Stimulated activated CD4-positive, alpha-beta T cell treated with anti-CD3 and anti-CD28 coated beads, Interleukin-1b, Interleukin-23, amount 100 ng/mL, for 48 hours (primary cell): ENCODE data around the gene TAF5L.
"Not testable (repeated sequence)": the region's sequence is repeated elsewhere in the genome, so short reads cannot be mapped to it uniquely, and the experiment has no call there.

ENCODE experiments used
- DNase-seq: peaks from one replicate; pipeline ENCODE4 v3.0.0-alpha.2; 2020

The TAF5L gene

DNA sequence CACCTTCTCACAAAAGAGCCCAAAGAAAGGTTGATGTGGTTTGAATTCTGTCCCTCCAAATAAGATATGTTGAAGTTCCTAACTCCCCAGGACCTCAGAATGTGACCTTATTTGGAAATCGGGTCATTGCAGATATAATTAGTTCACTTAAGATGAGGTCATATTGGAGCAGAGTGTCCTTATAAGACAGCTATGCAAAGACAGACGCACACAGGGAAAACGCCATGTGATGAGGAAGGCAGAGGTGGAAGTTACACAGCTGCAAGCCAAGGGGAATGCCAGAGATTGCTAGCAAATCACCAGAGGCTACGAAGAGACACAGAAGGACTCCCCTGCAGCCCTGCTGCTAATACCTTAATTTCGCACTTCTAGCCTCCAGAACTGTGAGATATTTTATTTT lies 62.2 kb downstream of the TAF5L start:
- no peak for DNase-seq

DNA sequence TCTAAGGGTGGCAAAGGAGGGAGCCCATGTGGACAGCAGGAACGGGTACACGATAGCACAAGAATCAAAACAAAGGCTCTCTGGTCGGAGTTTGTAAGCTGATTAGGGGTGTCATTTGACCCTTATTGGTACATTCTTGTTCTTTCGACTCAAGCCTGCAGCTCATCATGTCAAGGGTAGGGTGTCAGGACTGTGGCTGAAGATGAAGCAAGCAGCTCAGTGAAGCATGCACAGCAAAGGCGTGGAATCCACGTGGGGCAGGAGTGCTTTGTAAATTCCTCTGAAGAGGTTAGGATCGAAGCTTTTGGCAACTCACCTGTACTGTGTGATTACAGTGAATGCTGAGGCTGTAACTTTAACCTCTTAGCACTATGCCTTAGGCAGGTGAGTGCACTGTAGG lies 62.7 kb downstream of the TAF5L start:
- no peak for DNase-seq

DNA sequence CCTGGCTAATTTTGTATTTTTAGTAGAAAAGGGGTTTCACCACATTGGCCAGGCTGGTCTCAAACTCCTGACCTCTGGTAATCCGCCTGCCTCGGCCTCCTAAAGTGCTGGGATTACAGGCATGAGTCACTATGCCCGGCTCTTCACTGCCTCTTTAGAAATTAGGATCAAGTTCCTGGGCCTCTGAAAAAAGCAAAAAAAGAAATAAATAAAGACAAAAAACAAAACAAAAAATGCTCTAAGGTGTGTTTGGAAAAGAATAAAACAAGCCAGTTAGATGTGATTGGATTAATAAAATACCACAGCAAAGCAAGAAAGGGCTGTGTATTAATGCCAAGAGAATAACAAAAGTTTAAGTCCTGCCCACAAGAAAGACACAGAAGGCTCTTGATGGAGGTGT lies 63.2 kb downstream of the TAF5L start:
- no peak for DNase-seq

DNA sequence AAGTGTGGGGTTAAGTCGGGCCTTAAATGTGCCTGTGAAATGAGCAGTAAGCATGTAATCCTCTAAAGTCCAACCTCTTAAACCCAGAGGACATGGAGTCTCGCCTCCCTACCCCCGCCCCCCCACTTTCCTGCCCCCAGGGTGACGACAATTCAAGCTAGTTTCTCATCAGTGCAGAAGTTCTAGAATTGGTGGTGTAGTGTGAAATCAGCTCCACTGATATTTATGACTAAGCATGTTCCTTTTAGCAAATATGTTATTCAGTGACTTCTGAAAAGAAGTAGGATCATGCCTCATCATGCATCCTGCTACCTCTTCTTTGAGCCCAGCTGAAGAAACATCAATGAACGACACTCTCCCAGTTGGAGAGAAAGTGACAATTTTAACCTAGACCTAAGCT lies 64.8 kb downstream of the TAF5L start:
- DNase-seq = no peak

DNA sequence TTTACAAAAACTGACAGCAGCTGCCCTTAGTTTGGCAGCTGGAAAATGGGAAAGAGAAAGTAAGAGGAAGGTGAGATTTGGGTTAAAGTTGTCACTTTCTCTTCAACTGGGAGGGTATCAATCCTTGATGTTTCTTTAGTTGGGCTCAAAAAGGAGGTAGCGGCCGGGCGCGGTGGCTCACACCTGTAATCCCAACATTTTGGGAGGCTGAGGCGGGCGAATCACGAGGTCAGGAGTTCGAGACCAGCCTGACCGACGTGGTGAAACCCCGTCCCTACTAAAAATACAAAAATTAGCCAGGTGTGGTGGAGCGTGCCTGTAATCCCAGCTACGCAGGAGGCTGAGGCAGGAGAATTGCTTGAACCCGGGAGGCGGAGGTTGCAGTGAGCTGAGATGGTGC lies 65.8 kb downstream of the TAF5L start:
- not testable (repeated sequence) for DNase-seq

DNA sequence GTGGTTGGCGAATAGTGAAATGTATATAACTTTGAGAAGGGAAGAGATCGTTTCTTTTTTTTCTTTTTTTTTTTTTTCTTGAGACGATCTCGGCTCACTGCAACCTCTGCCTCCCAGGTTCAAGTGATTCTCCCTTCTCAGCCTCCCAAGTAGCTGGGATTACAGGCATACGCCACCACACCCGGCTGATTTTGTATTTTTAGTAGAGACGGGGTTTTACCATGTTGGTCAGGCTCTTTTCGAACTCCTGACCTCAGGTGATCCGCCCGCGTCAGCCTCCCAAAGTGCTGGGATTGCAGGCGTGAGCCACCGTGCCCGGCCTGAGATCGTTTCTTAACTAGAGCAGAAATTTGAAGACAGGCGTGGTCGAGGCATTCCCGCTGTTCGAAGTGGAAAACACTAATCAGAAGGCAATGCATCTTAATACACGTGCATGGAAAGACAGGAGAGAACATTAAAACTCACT lies 66.6 kb downstream of the TAF5L start:
- DNase-seq = not testable (repeated sequence)

DNA sequence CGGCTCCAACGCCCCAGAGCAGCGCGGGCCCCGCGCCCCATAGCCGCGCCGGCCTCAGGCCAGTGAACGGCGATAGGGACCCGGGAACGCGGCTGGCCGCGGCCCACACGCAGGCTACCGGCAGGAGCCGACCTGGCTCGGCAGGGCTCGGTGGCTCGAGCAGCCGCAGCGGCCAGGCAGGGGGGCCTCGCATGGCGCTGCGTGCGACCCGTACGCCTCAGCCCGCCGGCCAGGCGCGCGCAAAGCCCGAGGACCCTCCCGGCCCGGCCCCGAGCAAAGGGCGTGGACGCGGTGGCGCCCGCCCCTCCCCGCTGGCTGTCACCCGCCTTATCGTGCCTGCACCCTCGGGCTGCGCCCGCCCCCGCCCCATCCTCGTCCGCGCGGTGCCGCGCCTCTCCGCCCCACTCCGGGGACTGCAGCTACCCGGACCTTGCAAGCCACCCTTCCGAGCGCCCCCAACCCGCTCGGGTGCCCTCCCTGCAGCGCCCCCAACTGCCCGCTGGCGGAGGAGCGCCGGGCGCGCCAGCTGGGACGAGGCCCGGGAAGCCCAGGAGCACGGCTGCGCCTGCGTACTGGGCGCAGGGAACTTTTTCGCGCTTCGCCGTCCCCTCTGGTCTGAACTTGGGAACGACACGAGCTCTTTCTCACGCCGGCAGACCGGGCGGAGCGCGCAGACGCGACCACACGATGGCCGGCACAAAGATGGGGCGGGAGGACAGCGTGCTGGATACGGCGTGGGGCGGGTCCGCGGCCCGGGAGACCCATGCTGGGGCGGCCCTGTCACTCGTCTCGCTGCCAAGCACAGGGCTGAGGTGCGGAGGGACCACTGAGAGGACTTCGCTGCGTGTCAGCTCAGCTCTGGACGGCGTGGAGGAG lies 67.2 kb downstream of the TAF5L start, which contains the start of gene ABCB10:
TSS of gene ABCB10 (minus strand) at position 248 of the 876 bp plus-strand sequence. CDS start at position 193, 55 bp downstream.
- DNase-seq = peak; percentile 89

DNA sequence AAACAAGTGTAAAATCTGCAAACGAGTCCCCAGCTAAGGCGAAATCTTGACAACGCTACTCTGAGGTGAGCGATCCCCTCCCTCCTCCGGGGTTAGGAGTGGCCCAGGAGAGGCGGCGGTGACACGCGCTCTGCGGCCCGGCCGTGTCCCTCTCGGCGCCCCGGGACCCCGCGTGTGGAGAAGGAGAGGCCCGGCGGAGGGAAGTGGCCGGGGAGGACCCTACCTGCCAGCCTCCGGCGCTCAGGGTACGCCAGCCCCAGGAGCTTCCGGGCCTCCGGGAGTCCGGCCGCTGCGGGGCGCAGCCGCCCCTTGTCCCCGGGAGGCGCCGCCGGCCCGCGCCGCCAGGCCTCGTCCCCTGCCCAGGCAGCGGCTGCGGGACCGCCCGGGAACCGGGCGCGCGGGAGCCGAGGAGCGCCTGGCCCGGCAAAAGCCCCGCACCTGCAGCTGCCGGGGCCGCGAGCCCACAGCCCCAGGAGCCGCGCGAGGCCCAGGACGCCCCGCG lies 68.0 kb downstream of the TAF5L start:
- peak; percentile 22 for DNase-seq

DNA sequence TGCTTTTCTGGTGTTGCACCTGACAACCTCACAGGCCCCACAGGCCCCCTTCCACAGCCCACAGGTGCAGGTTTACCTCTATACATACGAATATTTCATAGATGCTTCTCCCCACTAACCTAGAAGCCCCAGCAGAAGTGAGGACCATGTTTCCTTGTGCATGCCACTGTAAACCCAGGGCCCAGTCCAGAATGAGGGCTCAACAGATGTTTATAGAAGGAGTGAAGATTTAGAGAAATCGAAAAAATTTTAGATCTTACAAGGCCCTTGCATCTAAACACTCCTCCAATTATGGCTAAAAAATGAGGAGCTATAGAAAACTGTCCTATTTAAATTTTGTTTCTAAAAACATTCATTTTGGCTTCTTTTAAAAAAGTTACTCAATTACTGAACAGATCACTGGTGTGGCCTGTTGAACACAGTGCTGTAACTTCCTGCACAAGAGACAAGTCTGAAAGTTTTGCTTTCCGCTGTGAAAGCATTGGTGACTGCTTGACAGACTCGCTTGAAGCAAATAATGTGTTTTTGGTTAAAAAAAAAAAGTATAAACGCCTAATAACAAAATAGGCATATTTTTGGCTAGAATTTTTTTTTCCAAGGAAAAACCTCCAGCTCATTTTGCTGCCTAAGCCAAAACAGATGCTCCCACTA lies 68.6 kb downstream of the TAF5L start:
- peak; percentile 4 for DNase-seq

DNA sequence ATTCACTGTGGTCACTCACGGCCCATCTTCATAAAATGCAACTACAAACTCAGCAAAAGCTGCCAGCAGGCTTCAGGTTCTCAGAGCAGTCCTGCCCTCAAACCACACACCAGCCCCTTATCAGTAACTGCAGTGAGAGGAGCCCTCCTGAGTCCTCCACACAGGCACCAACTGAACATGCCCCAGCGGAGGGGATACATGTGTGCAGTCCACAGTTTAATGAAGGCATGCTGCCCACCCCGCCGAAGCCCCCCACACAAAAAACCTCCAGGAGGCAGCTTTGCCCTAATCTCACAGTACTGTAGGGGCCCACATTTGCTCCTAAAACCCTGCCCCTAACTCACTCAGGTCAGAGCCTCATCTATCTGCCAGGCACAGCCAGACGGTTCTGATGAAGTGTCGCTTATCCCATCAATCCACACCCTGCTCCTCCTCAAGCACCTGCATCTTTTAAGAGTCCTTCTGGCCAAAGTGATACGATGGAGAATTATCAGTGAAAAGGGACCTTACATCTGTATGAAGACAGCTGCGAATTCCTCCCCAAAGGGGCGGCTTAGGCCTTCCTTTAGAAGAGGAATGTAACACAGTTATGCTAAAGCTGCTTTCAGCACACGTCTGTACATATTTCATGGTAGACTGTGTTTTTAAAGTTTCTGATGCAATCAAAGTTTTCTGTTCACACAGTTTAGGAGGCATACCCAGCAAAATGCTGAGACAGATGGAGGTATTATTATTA lies 70.9 kb downstream of the TAF5L start:
- DNase-seq = no peak

DNA sequence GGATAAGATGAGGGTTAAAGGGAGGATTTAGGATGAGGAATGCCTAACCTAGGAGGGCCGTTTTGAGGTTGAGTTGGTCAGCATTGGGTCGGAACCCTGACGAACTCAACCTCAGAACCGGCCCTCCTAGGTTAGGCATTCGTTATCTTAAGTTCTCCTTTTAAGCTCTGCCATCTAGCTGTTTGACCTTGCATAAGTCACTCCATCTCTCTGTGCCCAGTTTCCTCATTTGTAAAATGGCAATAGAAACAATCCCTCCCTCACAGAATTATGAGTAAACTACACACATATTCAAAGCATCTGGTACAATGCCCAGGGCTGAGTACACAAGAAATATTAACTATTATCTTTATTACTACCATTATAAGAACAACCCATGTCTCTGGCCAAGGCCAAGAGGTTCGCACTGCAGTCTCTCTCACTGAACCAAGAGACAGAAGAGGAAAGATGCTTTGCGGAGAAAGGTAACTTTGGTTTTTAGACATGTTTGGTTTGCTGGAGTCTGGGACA lies 72.2 kb downstream of the TAF5L start:
- DNase-seq = no peak

DNA sequence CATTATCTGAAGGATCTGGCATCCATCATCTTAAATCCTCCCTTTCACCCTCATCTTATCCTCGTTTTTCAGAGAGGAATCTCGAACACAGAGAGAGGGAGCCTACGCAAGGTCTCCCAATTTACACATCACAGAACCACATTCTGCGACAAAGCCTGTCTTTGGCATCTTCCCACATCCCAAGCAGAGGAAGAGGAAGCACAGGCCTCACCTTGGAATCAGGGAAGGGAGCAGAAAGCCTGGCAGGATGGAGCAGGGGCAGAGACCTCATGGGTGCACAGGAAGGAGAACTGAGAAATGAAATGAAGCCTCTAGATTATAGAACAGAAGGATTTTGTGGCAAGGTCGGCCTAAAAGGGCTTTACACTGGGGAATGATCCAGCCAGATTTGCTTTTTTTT lies 73.2 kb downstream of the TAF5L start:
- DNase-seq = no peak

DNA sequence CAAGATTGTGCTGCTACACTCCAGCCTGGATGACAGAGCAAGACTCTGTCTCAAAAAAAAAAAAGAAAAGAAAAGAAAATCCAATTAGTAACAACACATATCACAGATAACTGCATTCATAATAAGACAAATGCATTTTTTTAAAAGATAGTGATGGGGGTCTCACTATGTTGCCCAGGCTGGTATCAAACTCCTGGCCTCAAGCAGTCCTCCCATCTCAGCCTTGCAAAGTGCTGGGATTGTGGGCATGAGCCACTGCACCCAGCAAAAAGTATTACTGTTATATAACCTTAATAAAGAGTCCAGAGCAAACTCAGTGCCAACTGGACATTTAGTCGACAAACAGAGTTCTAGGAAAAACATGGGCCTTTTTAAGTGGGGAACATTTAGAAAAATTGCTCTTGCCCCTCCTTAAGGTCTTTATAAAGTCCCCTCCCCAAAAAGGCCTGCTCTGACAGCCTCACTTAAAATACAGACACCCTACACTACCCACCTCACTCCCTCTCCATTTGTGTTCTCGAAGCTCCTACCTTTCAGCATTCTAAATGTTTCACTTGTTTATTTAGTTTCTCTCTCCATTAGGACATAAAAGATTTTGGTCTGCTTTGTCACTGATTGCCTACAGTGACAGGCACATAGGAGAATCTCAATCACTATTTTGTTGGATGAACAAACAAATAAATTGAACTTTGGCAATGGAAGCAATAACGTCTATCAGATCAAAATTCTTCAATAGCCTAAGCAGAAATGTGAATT lies 74.9 kb downstream of the TAF5L start:
- DNase-seq = no peak

DNA sequence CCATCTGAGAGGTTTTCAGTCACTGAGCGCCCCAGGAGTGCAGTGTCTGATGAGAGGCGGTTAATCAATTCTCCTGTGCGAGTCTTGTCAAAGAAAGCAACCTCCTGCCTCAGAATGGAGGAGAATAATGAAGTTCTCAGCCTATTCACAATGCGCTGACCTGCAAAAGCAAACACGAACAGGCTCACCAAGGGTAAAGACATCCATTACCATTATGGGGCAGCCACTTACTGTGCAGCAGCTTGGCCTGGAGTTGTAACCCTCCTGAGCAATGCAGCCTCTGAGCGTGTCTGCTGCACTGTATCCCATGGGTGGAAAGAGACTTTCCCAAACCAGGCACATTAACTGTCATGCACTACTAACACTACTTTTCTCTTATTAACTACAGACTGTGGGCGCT lies 78.4 kb downstream of the TAF5L start:
- no peak for DNase-seq

DNA sequence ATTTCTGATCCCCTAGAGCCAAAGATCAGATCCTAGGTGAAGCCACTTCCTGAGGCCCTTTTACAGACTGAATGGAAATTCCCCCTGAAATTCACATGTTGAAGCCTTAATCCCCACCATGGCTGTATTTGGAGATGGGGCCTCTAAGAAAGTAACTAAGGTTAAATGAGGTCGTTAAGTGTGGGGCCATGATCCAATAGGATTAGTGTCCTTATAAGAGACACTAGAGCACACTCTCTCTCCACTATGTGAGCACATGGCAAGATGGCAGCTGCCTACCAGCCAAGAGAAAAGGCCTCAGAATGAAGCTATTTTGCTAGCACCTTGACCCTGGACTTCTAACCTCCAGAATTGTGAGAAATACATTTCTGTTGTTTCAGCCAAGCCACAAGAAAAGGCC lies 81.3 kb downstream of the TAF5L start:
- no peak for DNase-seq
